HUES48 (cell line): ENCODE data around the gene ILDR2.
A peak's percentile ranks its signal among the peaks of the same experiment; 100 is the strongest.

Experiments
- H3K27ac ChIP-seq: one replicate; pipeline ENCODE4 v1.7.0; 2013; ENCODE audit warnings: low read depth, low read length, inconsistent platforms
- H3K27me3 ChIP-seq: 2 replicates; pipeline ENCODE4 v1.6.1; 2013; ENCODE audit warnings: mild to moderate bottlenecking, low read length; ENCODE audit not compliant: control insufficient read depth, insufficient read depth
- H3K36me3 ChIP-seq: 2 replicates; pipeline ENCODE4 v1.6.1; 2013; ENCODE audit warnings: low read length; ENCODE audit not compliant: control insufficient read depth, insufficient read depth
- H3K4me1 ChIP-seq: 2 replicates; pipeline ENCODE4 v1.6.1; 2013; ENCODE audit warnings: mild to moderate bottlenecking, low read length; ENCODE audit not compliant: control insufficient read depth, insufficient read depth
- H3K4me3 ChIP-seq: 2 replicates; pipeline ENCODE4 v1.5.1; 2013; ENCODE audit warnings: mild to moderate bottlenecking, low read depth, low read length
- H3K9ac ChIP-seq: 2 replicates; pipeline ENCODE4 v1.6.1; 2013; ENCODE audit warnings: mild to moderate bottlenecking, low read depth, low read length, moderate library complexity
- H3K9me3 ChIP-seq: 2 replicates; pipeline ENCODE4 v1.6.1; 2013; ENCODE audit warnings: low read length; ENCODE audit not compliant: control insufficient read depth, insufficient read depth

ILDR2 gene

DNA sequence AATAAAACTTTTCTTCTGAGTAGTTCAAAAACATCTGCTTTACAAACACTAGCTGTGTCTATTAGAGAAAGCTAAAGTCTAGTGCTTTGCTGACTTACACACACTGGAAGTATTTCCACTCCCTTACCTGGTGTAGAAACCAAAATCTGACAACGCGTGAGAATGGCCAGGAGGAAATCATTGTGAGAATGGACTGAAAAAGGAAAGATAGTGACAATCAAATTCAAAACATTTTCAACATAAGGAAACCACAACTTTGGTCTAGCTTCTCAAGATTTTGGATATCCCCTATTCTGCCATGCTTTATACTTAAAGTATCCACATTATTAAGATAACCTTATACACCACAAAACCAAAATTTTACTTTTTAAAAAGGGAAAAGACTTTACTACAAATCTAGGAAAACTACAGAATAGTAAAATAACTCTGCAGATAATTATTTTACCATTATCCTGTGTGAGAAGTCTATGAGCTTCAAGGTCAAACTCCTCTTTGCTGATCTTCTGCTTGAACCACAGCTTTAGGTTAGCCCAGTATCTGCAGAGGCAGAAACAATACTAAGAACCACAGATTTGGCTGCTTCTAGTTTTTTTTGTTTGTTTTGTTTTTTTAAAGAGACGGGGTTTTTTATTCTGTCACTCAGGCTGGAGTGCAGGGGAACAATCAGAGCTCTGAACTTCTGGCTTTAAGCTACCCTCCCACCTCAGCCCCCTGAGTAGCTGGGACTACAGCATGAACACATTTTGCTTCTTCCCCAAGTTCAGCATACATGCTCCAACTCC is 105.8 kb downstream of the ILDR2 start:
- Histone ChIP-seq H3K27ac (no peak overlapping the region), H3K9me3 (no peaks in the 10 kb centered on the region), H3K27me3 (no peaks in the 10 kb centered on the region), H3K36me3 (peaks cover 56% of the 10 kb centered on the region), H3K9ac (no peak overlapping the region), H3K4me3 (no peak overlapping the region), H3K4me1 (no peaks in the 10 kb centered on the region)

DNA sequence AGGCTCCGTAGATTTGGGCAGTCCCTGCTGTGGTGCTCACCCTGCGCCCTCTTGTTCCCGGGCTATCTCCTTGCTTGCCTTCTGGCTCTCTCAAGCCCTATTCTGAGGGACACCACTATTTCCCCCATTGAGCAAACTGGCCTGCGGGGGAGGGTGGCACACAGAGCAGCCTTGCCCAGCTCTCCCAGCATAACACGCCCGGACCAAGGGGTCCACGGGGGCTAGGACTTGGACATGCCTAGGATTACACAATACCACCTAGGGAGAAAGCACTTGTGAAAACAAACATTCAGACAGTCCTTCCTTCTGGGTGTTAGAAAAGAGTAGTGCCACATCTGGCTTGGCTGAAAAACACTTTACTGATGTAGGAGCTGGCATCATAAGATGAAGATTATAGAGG is 106.7 kb downstream of the ILDR2 start:
- Histone ChIP-seq H3K9me3 (no peaks in the 10 kb centered on the region), H3K4me3 (no peak overlapping the region), H3K9ac (no peak overlapping the region), H3K27ac (no peak overlapping the region), H3K36me3 (peaks cover 63% of the 10 kb centered on the region), H3K4me1 (no peaks in the 10 kb centered on the region), H3K27me3 (no peaks in the 10 kb centered on the region)

DNA sequence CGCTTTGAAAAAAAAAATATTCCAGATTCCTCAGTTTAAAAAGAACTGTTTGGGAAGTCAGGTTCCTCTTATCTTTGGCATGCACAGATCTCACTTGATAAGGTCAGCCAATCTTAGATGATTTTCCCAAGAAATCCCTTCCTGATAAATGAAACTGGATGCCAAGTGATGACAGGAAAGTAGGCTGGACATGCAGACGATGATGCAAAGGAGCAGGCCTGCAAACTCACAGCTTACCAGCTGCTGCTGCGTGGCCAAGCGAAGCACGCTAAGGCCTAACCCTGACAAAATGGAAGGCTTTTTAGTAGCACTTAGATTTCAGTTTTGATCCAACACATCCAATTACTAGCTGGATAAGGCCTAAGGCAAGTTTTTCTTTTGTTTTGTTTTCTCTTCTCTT is 109.4 kb downstream of the ILDR2 start:
- H3K36me3 ChIP-seq, result peaks cover 80% of the 10 kb centered on the region
- no peak overlapping the region for H3K27ac ChIP-seq
- 0 out of 2 replicates have a peak, but pooled peaks cover 8% of the 10 kb centered on the region for H3K4me1 ChIP-seq
- no peak overlapping the region for H3K9ac ChIP-seq
- H3K4me3 ChIP-seq, result no peak overlapping the region
- no peaks in the 10 kb centered on the region for H3K9me3 ChIP-seq
- no peaks in the 10 kb centered on the region for H3K27me3 ChIP-seq

DNA sequence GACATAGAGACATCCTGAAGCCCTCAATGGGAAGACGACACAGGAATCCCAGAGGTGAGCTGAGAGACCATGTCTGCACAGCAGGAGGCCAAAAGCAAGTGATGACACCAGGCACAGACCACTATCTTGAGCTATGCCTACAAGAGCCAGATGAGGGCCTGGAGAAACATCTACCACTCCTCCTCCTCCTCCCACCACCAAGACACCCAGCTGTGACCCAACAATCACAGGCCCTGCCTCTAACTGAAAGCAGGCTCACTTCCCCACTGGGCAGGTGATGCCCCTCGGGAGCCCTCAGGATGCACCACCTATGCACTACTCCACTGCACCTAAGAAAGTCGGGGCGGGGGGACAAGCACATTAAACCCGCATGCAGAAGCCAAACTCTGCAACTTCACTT is 115.7 kb downstream of the ILDR2 start:
- Histone ChIP-seq H3K9ac (no peak overlapping the region), H3K27me3 (no peaks in the 10 kb centered on the region), H3K36me3 (peaks cover 97% of the 10 kb centered on the region), H3K27ac (no peak overlapping the region), H3K4me1 (peaks cover 15% of the 10 kb centered on the region), H3K4me3 (no peak overlapping the region), H3K9me3 (no peaks in the 10 kb centered on the region)

DNA sequence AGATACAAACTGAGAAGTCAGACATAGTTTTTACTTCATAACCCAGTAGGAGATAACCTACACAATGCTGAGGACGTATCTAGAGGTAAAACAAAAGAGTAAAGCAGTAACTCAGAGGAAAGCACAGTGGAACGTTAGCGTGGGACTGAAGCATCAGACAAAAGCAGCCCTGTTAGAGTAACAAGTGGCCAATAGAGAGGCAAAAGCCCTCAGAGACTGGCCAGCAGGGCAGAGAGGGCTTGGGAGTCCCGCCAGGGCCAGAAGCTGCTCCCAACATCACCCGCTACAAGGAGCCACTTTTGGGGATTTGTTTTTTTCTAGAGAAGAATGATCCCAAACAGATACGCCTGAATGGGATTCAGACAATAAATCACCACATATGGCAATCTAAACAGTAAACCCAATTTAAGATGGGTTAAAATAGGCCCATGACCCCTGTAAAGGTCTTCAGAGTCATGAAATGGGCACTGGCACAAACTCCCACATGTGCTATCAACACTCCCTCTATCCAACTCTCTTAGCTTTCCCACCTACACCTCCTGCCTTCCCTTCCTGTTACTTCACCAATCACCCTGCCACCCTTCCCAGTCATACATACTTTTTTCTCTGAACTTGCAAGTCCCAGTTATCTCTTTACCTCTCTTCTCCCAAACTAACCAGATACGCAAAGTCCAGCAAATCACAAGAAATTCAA is 116.5 kb downstream of the ILDR2 start:
- Histone ChIP-seq H3K4me1 (peaks cover 15% of the 10 kb centered on the region), H3K4me3 (no peak overlapping the region), H3K27me3 (no peaks in the 10 kb centered on the region), H3K36me3 (peaks cover 97% of the 10 kb centered on the region), H3K27ac (peak overlapping the region; percentile 34), H3K9me3 (no peaks in the 10 kb centered on the region), H3K9ac (no peak overlapping the region)
